Activated CD4-positive, alpha-beta memory T cell treated with anti-CD3 and anti-CD28 coated beads, Interleukin-2, amount 10 ng/mL, durations not matched to agents 7 days and 5 days (primary cell): ENCODE data around the gene DOLK. TPM values are rescaled to one million over a fixed set of nuclear protein-coding genes. Genes with fewer than 3 reads are reported as not detected.

ENCODE experiments used
- CTCF ChIA-PET: fragments of 350-600 bp; sonication (Branson Sonifier 250); formaldehyde crosslinking; loops from one replicate; lab custom pipeline; 2021; ENCODE audit warnings: antibody characterized with exemption, inconsistent platforms; lab: Charles Lee
- POLR2A ChIA-PET: fragments of 350-600 bp; sonication (Branson Sonifier 250); formaldehyde crosslinking; loops from one replicate; lab custom pipeline; 2021; ENCODE audit warnings: antibody characterized with exemption; lab: Charles Lee
- DNase-seq: peaks from one replicate; pipeline ENCODE4 v3.0.0-alpha.2; 2020
- H3K27ac Mint-ChIP-seq: one replicate; pipeline ENCODE4 v1.8.0; 2021; ENCODE audit warnings: mild to moderate bottlenecking, mixed read lengths
- H3K27me3 Mint-ChIP-seq: one replicate; pipeline ENCODE4 v1.8.0; 2021; ENCODE audit warnings: mixed read lengths
- H3K36me3 Mint-ChIP-seq: one replicate; pipeline ENCODE4 v1.8.0; 2021; ENCODE audit warnings: low read depth, mixed read lengths
- H3K4me1 Mint-ChIP-seq: one replicate; pipeline ENCODE4 v1.8.0; 2021; ENCODE audit warnings: mixed read lengths
- H3K4me3 Mint-ChIP-seq: one replicate; pipeline ENCODE4 v1.8.0; 2021; ENCODE audit warnings: mild to moderate bottlenecking, mixed read lengths
- H3K9me3 Mint-ChIP-seq: one replicate; pipeline ENCODE4 v1.8.0; 2021; ENCODE audit warnings: mixed read lengths
- total RNA-seq, 2 experiments: library from RNA; stranded (reverse); gene quantifications; one replicate each; pipeline ENCODE4 v1.2.3, GENCODE V29; 2021

DOLK gene
- total RNA-seq, 2 experiments from 2014 or later, result 7.0 TPM

DNA sequence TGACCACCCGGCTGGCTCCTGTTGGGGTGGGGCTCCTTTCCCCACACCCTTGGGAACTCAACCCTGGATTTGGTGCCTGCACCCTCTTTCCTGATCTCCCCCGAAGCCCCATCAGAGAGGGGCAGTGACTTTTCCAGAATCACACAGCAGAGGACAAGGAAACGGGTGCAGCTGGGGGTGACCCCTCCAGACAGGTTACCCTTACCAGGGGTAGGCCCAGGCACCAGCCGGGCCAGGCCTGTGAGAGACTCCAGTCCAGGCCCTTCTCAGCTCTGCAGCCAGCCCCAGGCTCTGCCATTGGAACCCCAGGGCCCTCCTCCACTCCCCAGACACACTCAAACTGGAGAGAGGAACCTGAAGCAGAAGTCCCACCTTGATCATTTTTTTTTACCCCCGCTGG is 45.6 kb downstream of the DOLK start:
- no peak for DNase-seq
- Mint-ChIP-seq H3K4me1 (peaks cover 83% of the 10 kb centered on the region), H3K4me3 (peak overlapping the region; percentile 71), H3K27ac (peak overlapping the region; percentile 96), H3K36me3 (peaks cover 35% of the 10 kb centered on the region), H3K9me3 (no peaks in the 10 kb centered on the region), H3K27me3 (no peaks in the 10 kb centered on the region)
- ChIA-PET POLR2A (interaction anchor here (0.9 to 6.3 kb wide), 8 partner anchors 9 to 178 kb away, joined by 3 to 43 read pairs (median 5); partner anchors contain the start of genes KYAT1, LRRC8A, PHYHD1 and ZDHHC12), CTCF (interaction anchor here (1.0 to 1.2 kb wide), 2 partner anchors 23 to 38 kb away, joined by 3 read pairs; no protein-coding TSS in a partner anchor)

- no peaks in the 10 kb centered on the region for H3K9me3 Mint-ChIP-seq
- H3K4me3 Mint-ChIP-seq, result no peak overlapping the region
- peak overlapping the region; percentile 96 for H3K27ac Mint-ChIP-seq
- peaks cover 35% of the 10 kb centered on the region for H3K36me3 Mint-ChIP-seq
- no peak for DNase-seq
- peaks cover 84% of the 10 kb centered on the region for H3K4me1 Mint-ChIP-seq
- no peaks in the 10 kb centered on the region for H3K27me3 Mint-ChIP-seq
- ChIA-PET POLR2A (interaction anchor here (1.4 to 6.3 kb wide), 6 partner anchors 8 to 82 kb away, joined by 4 to 43 read pairs (median 8); partner anchors contain the start of genes KYAT1, LRRC8A and PHYHD1), CTCF (interaction anchor here (1.2 kb wide), 1 partner anchor 22 kb away, joined by 3 read pairs; no protein-coding TSS in a partner anchor)
These were observed 46.0 kb downstream of the DOLK start for GRCh38 chr9:128901379-128901778.

DNA sequence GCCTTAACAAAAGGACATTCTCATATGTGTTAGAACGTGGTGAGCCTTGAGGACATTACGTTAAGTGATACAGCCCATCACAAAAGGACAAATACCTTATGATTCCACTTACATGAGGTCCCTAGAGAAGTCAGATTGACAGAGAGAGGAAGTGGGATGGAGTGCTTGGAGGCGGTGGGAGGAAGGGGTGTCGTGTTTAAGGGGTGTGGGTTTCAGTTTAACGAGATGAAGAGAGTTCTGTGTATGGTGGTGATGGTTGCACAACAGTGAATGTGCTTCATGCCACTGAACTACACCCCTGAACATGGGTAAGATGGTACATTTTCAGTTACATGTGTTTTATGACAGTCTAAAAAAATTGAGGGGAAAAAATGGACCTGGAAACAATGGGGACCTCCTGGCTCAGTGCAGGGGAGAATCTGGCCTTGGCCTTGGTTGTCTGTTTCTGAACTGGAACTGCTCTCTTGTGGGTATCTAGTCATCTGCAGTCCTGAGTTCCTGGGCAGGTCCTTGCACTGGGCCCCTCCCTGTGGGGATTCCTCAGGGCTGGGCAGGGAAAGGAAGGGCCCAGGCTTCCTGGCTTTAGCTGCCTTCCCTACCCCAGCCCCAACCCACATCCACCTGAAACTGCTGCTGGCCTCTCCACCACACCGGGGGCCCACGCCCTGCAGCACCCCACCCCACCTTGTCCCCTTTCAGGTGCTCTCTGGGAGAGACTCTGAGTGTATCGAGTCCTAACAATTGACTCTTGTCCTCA is 47.7 kb downstream of the DOLK start:
- H3K4me1 Mint-ChIP-seq, result peaks cover 92% of the 10 kb centered on the region
- H3K36me3 Mint-ChIP-seq, result peaks cover 49% of the 10 kb centered on the region
- H3K9me3 Mint-ChIP-seq, result no peaks in the 10 kb centered on the region
- CTCF ChIA-PET, result interaction anchor here (1.0 kb wide), 1 partner anchor 29 kb away, joined by 5 read pairs; no protein-coding TSS in a partner anchor
- H3K4me3 Mint-ChIP-seq, result peak overlapping the region; percentile 44
- DNase-seq, result peak; percentile 49
- H3K27ac Mint-ChIP-seq, result peak overlapping the region; percentile 96
- no peaks in the 10 kb centered on the region for H3K27me3 Mint-ChIP-seq
- POLR2A ChIA-PET, result interaction anchor here (2.4 to 6.3 kb wide), 3 partner anchors 11 to 18 kb away, joined by 8 to 43 read pairs (median 11); partner anchors contain the start of genes KYAT1 and LRRC8A

- H3K36me3 Mint-ChIP-seq, result peaks cover 50% of the 10 kb centered on the region
- H3K27me3 Mint-ChIP-seq, result no peaks in the 10 kb centered on the region
- no peaks in the 10 kb centered on the region for H3K9me3 Mint-ChIP-seq
- peaks cover 94% of the 10 kb centered on the region for H3K4me1 Mint-ChIP-seq
- no peak for DNase-seq
- H3K4me3 Mint-ChIP-seq, result peak overlapping the region; percentile 47
- POLR2A ChIA-PET, result interaction anchor here (1.2 to 6.3 kb wide), 4 partner anchors 10 to 18 kb away, joined by 4 to 43 read pairs (median 10); partner anchors contain the start of genes KYAT1 and LRRC8A
- CTCF ChIA-PET, result interaction anchor here (1.6 kb wide), 1 partner anchor 81 kb away, joined by 4 read pairs; the partner anchor contains the start of gene ENDOG
- peak overlapping the region; percentile 96 for H3K27ac Mint-ChIP-seq
These were observed 48.4 kb downstream of the DOLK start for GRCh38 chr9:128898845-128899565.

DNA sequence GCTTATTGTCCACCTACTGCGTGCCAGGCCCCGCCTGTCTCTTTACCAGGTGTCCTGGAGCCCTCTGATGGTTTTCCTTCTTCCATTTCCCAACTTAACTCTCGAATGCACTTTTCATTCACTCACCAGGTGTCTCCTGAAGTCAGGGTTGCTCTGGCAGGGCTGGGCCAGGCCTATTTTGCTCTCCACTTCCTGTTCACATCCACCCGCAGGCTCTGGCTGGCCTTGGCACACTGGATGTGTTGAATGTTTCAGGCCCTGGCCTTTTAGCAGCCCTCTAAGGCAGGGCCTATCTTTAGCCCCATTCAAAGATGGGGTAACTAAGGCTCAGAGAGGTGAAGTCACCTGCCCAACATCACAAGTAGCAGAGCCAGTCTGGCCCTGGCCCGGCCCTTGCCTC is 49.0 kb downstream of the DOLK start:
- H3K27me3 Mint-ChIP-seq, result no peaks in the 10 kb centered on the region
- peak overlapping the region; percentile 47 for H3K4me3 Mint-ChIP-seq
- H3K4me1 Mint-ChIP-seq, result peaks cover 92% of the 10 kb centered on the region
- H3K9me3 Mint-ChIP-seq, result no peaks in the 10 kb centered on the region
- peak overlapping the region; percentile 96 for H3K27ac Mint-ChIP-seq
- ChIA-PET POLR2A (interaction anchor here (0.7 to 6.3 kb wide), 5 partner anchors 10 to 345 kb away, joined by 3 to 43 read pairs (median 8); partner anchors contain the start of genes KYAT1 and LRRC8A), CTCF (interaction anchor here (1.6 kb wide), 1 partner anchor 80 kb away, joined by 4 read pairs; the partner anchor contains the start of gene ENDOG)
- peaks cover 54% of the 10 kb centered on the region for H3K36me3 Mint-ChIP-seq
- DNase-seq, result peak; percentile 36

DNA sequence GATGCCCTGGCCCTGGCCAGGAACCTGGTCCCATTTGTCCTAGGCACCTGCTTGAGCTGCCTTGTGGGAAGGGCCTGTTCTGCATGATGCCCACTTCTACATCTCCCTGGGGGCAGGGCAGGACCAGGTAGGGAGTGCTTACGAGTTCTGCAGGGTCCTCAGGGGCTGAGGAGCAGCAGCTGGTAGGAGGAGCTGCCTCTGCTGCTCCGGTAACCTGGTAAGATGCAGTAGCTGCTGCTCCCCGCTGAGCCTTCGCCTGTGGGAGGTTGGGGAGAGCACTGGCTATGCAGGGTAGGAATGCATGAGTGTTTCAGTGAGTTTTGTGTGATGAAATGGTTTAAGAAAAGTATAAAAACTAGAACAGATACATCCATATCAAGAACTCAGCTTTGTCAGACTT is 51.8 kb downstream of the DOLK start:
- H3K27me3 Mint-ChIP-seq, result no peaks in the 10 kb centered on the region
- no peak for DNase-seq
- H3K4me1 Mint-ChIP-seq, result peaks cover 86% of the 10 kb centered on the region
- ChIA-PET POLR2A (interaction anchor here (0.7 kb wide), 1 partner anchor 181 kb away, joined by 3 read pairs; no protein-coding TSS in a partner anchor), CTCF (interaction anchor here (1.1 kb wide), 1 partner anchor 15 kb away, joined by 3 read pairs; no protein-coding TSS in a partner anchor)
- peak overlapping the region; percentile 74 for H3K27ac Mint-ChIP-seq
- no peak overlapping the region for H3K4me3 Mint-ChIP-seq
- peaks cover 62% of the 10 kb centered on the region for H3K36me3 Mint-ChIP-seq
- no peaks in the 10 kb centered on the region for H3K9me3 Mint-ChIP-seq

Other genes starting within 250 kb of the DOLK start
- gene PKN3, start 245.1 kb downstream of the DOLK start, total RNA-seq, result 1 to 10 TPM; 5.0 to 5.6 TPM
- gene ZDHHC12, start 223.5 kb downstream of the DOLK start, total RNA-seq, result 10 to 100 TPM; 79.3 to 81.5 TPM
- gene ZER1, start 175.7 kb downstream of the DOLK start, total RNA-seq, result 10 to 100 TPM; 24.1 to 24.4 TPM
- 10 to 100 TPM; 18.0 to 21.4 TPM for gene TBC1D13, start 160.3 kb downstream of the DOLK start, total RNA-seq
- gene ENDOG, start 129.1 kb downstream of the DOLK start, total RNA-seq, result 10 to 100 TPM; 16.7 to 19.1 TPM
- gene SPOUT1, start 117.8 kb downstream of the DOLK start, total RNA-seq, result 10 to 100 TPM; 54.3 to 59.2 TPM
- gene KYAT1, start 65.7 kb downstream of the DOLK start, total RNA-seq, result 10 to 100 TPM; 12.7 to 14.8 TPM
- gene LRRC8A, start 65.5 kb downstream of the DOLK start, total RNA-seq, result 10 to 100 TPM; 37.1 to 38.1 TPM
- 1 to 10 TPM; 1.1 to 1.4 TPM for gene PHYHD1, start 26.6 kb downstream of the DOLK start, total RNA-seq
- 10 to 100 TPM; 65.8 to 73.6 TPM for gene NUP188, start 96 bp upstream of the DOLK start, total RNA-seq
- gene SH3GLB2, start 80.7 kb upstream of the DOLK start, total RNA-seq, result 10 to 100 TPM; 87.0 to 90.5 TPM
- 10 to 100 TPM; 36.5 to 40.9 TPM for gene MIGA2, start 89.0 kb upstream of the DOLK start, total RNA-seq
- 10 to 100 TPM; 12.9 to 16.3 TPM for gene DOLPP1, start 133.5 kb upstream of the DOLK start, total RNA-seq
- gene CRAT, start 163.2 kb upstream of the DOLK start, total RNA-seq, result 10 to 100 TPM; 17.3 to 18.2 TPM
- gene PTPA, start 163.8 kb upstream of the DOLK start, total RNA-seq, result 10 to 100 TPM; 88.3 to 97.7 TPM
- gene IER5L, start 230.7 kb upstream of the DOLK start, total RNA-seq, result 1 to 10 TPM; 2.4 to 3.0 TPM